Dedifferentiated amniotic fluid mesenchymal stem cell (primary cell): ENCODE measurements around the gene CYGB.

Experiments used
- DNase-seq: peaks from one replicate; pipeline ENCODE4 v3.0.0-alpha.2; 2016; ENCODE audit errors: extremely low spot score

Gene CYGB

GRCh38 chr17:76537578-76538280 lies at the start of gene CYGB:
Gene CYGB, minus strand, starts transcription at chr17:76537709. Its CDS starts 167 bp downstream, at chr17:76537542.
- DNase-seq = no peak

DNA sequence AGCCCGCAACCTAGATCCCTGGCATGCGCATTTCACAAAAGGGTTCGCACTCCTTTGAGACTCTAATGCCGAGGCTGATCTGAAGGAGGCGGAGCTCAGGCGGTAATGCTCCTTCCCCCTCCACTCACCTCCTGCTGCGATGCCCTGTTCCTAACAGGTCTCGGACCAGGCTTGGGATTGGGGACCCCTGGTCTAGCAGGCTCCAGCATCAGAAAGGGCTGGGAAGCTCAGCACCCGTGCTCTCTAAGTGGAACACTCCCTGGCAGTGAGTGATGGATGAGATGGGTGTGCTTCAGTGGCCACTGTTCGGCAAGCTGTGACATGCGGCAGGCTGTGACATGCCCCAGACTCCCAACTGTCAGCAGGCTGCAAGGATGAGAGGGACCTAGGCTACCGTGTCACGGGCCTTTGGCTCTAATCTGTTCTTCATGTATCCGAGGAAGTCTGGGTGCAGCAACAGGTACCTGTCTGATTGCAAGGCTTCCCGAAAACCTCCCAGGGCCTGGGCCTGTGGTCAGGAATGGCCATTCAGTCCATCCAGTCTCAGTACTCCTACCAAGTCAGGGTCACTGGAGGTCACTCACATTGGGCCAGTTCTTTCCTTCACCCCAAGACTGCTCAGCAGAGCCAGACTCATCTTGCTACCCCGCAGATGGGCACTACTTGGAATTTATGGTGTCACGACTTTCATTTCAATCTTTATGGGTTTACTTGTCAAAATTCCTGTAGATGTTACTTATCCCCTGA lies 49.4 kb upstream of the CYGB start:
- DNase-seq = peak; percentile 13

DNA sequence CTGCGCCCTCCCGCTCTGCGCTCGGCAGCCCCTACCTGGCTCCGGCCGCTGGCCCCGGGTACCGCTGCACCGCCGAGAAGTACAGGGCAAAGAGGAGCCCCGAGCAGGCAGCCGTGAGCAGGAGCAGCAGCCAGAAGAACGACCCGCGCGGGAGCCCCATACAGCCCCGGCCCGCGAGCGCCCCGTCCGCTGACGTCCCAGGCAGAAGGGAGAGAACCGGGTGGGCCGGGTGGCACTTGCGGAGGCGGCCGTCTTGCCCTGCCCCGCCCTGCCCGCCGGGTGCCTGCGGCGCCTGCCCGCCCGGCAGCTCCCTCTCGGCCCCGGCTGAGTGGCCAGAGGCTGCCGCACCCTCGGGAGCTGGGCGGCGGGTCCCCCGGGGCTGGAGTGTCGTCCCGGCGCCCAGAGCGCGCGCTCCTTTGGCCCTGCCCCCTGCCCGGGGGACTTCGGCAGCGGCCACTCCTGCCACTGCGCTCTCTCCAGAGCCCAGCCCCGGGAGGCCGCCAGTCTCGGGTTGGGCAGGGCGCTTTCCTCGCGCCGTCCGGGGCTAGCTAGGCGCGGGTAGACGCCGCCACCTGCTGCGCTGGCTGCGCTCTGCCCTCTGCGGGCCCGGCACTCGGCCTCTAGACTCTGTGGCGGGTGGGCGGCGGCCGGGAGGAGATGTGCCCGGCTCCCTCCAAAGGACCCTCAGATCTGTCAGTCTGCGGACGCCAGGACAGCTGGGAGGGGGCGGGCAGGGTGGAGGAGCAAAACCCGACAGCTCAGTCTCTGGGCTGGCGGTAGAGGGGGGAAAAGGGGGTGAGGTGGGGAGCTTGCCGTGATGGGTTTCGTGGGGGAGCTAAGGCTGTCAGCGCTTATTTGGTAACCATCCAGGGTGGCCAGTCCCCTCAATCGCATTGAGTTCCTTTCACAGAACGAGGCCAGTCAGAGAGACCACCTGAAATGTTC lies 48.4 kb upstream of the CYGB start, which contains the start of gene ST6GALNAC2:
Gene ST6GALNAC2, minus strand, starts transcription at position 212 of the 945 bp plus-strand sequence. Its CDS starts 52 bp downstream, at position 160.
- peak; percentile 14 for DNase-seq

DNA sequence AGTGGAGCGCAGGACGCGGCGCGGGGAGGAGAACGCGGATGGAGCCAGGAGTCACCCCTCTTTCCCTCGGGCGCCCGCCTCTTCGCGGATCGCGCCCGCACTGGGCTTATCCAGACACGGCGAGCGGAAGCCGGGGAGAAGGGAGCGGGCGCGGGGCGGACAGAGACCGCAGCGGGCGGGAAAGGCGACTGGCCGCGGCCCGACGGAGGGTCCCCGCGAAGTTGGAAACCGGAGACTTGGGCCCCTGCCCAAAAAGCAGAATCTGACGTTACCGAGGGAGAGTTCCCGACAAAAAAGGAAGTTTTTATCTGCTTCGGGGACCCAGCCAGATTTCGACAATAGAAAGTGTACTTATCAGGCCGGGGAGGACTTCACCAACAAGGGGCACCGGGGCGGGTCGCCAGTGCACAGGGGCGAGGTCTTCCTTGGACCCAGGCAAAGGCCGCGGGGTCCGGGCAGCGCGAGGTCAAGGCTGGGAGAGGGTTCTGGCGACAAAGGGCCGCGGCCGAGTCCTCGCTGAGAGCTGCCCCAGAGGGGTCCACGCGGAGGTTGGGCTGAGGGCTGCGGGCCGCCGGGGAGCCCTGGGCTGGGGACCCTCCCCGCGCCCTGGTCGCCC lies 47.6 kb upstream of the CYGB start:
- DNase-seq = peak; percentile 11

DNA sequence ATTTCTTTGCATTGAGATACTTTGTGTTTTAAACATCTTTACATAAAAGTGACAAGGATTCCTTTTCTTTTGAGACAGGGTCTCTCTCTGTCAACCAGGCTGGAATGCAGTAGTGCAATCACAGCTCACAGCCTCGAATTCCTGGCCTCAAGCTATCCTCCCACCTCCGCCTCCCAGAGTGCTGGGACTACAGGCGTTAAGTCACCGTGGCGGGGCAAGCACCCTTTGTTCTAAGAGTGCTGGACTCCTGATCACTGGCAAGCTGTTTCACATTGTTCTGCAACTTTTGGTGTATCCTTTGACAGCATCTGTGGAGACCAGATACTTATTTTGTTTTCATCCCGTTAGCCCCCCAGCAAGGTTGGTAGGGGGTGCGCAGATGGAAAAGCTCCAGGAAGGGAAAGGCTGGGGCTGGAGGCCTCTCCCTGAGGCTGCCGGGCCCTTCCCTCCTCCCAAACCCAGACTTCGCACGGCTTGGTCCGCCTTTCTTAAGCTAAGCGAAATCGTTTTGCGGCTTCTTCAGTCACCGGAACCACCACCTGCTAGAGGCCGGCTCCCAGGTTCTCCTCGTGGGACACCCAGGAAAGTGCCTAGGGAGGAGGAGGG lies 47.0 kb upstream of the CYGB start:
- peak; percentile 12 for DNase-seq

DNA sequence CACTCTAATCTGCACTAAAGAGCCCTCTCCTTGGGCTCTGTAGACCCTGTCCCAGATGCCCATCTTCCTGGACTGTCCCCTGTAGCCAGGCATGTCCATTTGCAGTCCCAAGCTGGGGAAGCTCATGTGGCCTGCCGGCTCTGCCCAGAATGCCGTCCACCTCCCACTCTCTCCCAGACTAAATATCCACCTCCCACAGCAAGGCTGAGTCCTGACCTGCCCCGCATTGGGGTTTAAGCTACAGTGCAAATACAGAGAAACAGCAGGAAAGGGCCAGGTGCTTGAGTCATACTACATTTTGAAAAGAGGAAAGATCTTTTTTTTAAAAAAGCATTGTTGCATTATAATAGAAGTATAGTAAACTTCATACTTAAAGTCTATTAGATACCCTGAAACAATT lies 45.2 kb upstream of the CYGB start:
- DNase-seq = no peak

DNA sequence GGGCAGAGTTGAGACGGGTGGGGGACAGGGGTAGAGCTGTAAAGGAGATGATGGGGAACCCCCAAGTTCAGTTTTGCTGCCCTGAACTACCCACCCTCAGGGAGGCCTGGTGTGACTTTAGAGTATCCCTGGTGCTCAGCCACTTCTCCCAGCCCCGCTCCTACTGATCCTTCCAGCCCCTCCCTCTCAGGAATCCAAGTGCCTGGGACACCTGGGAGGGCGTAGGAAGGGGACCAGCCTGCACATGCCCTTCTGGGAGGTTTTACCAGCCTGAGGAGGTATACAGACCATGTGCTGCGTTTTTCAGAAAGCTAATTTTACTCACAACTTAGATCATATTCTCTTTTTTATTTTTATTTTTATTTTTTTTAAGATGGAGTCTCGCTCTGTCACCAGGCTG lies 44.0 kb upstream of the CYGB start:
- no peak for DNase-seq

- no peak for DNase-seq
These were observed 41.8 kb upstream of the CYGB start for GRCh38 chr17:76579281-76579680.

DNA sequence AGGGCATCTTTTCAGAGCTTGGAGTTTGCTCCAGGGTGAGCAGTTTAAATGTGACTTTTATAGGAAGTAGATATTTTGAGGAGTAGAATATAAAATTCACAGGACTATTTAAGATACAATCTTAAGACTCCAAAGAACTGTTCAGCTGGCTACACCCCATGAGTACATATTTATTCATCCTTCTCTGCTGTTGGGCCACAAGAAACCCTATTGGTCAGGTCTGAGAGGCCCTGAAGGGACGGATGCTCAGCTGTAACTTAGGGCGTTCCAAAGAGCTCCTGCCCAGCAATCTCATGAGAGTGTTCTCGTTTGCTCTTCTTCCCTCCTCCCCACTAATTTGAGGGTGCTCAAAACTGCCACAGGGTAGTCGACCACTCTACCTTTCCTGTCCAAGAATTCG lies 40.9 kb upstream of the CYGB start:
- peak; percentile 35 for DNase-seq

DNA sequence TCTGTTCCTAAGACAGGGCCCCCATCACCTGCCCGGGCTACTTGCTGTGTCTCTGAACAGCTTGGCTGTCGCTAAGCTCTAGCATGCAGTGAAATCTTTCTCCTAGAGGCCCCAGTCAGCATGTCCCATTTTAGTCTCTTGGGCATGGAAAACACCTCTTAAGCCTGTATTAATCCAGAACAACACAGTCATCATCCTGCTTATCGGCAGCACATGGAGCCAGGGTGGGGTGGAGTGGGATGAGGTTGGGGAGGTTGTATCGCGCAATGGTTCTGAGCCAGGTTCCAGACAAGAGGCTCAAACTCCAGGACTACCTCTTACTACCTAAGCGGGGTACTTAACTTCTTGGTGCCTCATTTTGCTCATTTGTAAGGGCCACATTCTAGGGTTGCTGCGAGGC lies 40.4 kb upstream of the CYGB start:
- DNase-seq = no peak

DNA sequence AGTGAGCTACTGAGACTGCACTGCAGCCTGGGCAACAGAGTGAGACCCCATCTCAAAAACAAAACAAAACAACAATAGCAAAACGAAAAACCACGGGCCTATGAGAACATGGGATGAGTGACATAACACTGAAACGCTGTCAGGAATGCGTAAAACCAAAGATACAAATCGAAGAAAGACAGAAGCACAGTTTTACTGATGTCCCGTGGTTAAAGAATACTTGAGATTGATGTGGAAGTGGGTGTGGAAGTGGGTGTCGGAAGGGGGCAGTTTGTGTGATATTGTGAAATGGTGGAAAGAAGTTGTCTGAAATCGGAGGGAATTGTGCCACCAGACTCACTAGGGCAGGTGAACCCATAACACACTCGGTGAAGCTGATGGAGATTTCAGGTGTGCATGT lies 38.7 kb upstream of the CYGB start:
- DNase-seq = no peak

DNA sequence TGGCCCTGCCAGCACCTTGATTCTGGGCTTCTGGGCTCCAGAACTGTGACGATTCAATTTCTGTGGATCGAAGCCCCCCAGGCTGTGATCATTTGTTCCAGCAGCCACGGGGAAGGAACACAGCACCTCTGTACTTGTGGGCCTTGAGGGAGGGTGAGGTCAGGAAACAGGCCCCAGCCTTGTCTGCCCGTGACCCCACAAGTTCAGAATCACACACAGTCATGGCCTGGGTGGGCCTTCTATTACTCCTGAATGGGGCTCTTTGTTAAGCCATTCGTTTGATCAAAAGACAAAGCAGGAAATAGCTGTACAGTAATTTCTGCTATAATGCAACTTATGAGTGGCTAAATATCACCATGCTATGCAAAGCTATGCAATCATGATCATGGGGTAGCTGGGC lies 38.1 kb upstream of the CYGB start:
- DNase-seq = no peak

GRCh38 chr17:76574166-76574565 lies 36.7 kb upstream of the CYGB start:
- DNase-seq = no peak

GRCh38 chr17:76573096-76573495 lies 35.6 kb upstream of the CYGB start:
- no peak for DNase-seq

DNA sequence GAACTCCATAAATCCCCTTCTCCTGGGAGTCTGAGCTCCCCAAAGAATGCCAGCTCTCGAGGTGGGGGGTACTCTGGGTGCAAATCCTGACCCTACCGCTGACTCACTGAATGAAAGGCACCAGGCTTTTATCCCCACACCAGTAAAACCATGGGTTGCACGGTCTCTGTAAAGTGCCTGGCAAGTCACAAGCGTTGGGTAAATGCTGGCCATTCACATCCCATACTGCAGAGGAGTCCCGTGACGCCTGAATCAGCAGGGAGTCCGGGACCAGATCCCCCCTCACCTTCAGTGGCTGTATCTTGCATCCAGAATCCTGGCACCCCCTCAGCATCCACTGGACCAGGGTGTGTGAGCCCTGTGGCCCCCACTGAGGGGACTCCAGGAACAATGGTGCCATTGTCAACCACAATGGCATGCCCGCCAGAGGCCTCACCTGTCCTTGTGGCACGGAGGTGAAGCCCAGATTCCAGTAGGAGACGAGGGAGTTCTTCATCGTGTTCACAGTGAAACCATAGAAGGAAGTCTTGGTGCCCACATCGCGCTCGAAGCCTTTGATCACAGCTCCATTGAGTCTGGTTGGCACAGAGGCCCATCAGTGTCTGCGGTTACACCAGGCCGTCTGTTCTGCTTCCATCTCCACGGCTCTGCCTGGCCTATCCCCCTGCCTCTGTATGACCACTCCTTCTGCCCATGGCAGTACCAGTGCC lies 34.8 kb upstream of the CYGB start:
- no peak for DNase-seq

DNA sequence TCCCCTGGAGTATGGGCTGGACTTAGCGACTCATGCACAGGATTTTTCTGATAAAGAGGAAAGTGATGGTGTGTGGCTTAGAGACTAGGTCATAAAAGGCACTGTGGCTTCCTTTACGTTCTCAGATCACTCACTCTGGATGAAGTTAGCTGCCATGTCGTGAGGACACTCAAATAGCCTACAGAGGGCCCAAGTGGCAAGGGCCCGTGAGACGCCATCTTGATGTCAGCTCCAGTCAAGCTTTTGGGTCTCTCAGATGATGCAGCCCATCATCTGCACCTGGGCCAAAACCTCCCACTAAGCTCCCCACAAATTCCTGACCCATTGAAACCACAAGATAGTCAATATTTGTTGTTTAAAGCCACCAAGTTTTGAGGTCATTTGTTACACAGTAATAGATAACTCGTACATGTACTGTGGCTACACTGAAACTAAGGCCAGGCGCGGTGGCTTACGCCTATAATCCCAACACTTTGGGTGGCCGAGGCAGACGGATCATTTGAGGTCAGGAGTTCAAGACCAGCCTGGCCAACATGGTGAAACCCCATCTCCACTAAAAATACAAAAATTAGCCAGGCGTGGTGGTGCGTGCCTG lies 33.5 kb upstream of the CYGB start:
- no peak for DNase-seq

DNA sequence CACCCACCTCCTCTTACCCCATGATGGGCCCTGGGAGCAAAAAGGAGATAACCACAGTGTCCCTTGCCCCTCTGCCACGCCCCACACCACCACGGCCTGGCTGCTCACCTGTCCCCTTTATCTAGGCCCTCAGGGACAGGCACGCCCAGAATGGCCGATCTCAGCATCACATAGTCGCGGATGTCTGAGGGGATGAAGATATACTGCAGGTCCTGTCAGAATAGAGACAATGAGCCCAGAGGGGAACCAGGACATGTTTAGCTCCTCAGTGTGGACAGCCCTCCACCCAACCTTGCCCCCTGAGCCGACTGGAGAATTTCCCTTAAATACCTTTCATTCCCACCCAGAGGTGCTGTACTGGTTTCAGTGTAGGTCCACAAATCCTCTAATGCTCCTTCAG lies 32.9 kb upstream of the CYGB start:
- no peak for DNase-seq

DNA sequence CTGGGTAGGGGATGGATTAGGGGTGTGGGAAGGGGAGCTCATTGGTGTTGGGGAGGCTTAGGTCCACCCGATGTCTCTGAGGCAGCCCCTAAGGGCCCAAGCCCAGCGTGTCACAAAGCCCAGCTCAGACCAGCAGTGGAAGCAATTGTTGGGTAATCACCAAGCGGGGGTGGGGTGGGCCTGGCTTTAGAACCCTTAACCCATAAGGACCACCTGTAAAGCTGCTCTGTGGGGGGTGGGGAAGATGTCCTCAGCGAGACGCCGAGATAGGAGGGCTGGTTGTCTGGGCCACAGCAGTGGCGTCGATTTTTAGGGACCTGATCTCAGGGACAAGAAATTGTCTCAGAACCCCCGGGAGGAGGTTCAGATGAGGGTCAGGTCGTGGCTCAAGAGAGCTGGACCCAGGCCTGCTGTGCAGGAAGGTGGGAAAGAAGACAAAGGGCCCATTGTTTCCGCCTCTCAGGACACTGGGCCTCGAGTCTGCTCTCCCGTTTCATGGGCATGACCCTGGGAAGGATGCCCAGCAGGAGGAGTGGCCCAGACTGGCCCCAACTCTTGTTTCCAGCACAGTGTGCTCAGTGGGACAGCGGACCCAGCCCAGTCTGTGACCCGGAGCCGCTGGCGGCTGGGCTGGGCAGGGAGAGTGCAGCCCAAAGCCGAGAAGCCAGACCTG lies 32.2 kb upstream of the CYGB start:
- no peak for DNase-seq

GRCh38 chr17:76568811-76569221 lies 31.3 kb upstream of the CYGB start:
- no peak for DNase-seq
